Measurements from ENCODE around the gene TMEM100. TPM values are rescaled to one million over a fixed set of nuclear protein-coding genes. Genes with fewer than 3 reads are reported as not detected.

Gene TMEM100
- total RNA-seq, 2 experiments from 2014 or later: not detected

- no peaks in the 10 kb centered on the region for H3K36me3 Mint-ChIP-seq
- no peaks in the 10 kb centered on the region for H3K9me3 Mint-ChIP-seq (ENCODE audit: low read depth)
- no peak for DNase-seq
- H3K27me3 Mint-ChIP-seq: peaks cover 24% of the 10 kb centered on the region
- no peak overlapping the region for H3K4me3 Mint-ChIP-seq
- H3K4me1 Mint-ChIP-seq: no peaks in the 10 kb centered on the region
- no peak overlapping the region for H3K27ac Mint-ChIP-seq
- ATAC-seq: no peak
- CTCF ChIA-PET: interaction anchor here (1.9 kb wide), 1 partner anchor 14 kb away, joined by 4 read pairs; no protein-coding TSS in a partner anchor
Observed at GRCh38 chr17:55704401-55704800, 18.3 kb downstream of the TMEM100 start.

GRCh38 chr17:55702150-55702549, 20.5 kb downstream of the TMEM100 start:
- Mint-ChIP-seq H3K9me3 (ENCODE audit: low read depth) (no peaks in the 10 kb centered on the region), H3K27me3 (peaks cover 29% of the 10 kb centered on the region), H3K4me1 (no peaks in the 10 kb centered on the region), H3K36me3 (no peaks in the 10 kb centered on the region), H3K27ac (no peak overlapping the region), H3K4me3 (no peak overlapping the region)
- DNase-seq (no peak), ATAC-seq (no peak)
- CTCF ChIA-PET: no interaction called here

- Mint-ChIP-seq H3K36me3 (no peaks in the 10 kb centered on the region), H3K27me3 (peaks cover 22% of the 10 kb centered on the region), H3K4me1 (no peaks in the 10 kb centered on the region), H3K9me3 (ENCODE audit: low read depth) (no peaks in the 10 kb centered on the region), H3K4me3 (no peak overlapping the region), H3K27ac (no peak overlapping the region)
- DNase-seq (no peak), ATAC-seq (no peak)
- CTCF ChIA-PET: interaction anchor here (1.3 kb wide), 1 partner anchor 20 kb away, joined by 4 read pairs; no protein-coding TSS in a partner anchor
Observed at GRCh38 chr17:55699181-55699860, 23.3 kb downstream of the TMEM100 start.

- H3K4me3 Mint-ChIP-seq: no peak overlapping the region
- H3K9me3 Mint-ChIP-seq (ENCODE audit: low read depth): no peaks in the 10 kb centered on the region
- DNase-seq: no peak
- no peak overlapping the region for H3K27ac Mint-ChIP-seq
- H3K27me3 Mint-ChIP-seq: peaks cover 16% of the 10 kb centered on the region
- H3K36me3 Mint-ChIP-seq: no peaks in the 10 kb centered on the region
- CTCF ChIA-PET: no interaction called here
- no peaks in the 10 kb centered on the region for H3K4me1 Mint-ChIP-seq
- ATAC-seq: no peak
Observed at GRCh38 chr17:55694286-55694910, 28.3 kb downstream of the TMEM100 start.

- Mint-ChIP-seq H3K27me3 (peaks cover 16% of the 10 kb centered on the region), H3K27ac (no peak overlapping the region), H3K36me3 (no peaks in the 10 kb centered on the region), H3K9me3 (ENCODE audit: low read depth) (no peaks in the 10 kb centered on the region), H3K4me1 (no peaks in the 10 kb centered on the region), H3K4me3 (no peak overlapping the region)
- CTCF ChIA-PET: no interaction called here
- ATAC-seq: no peak
- DNase-seq: no peak
Observed at GRCh38 chr17:55693254-55694216, 29.1 kb downstream of the TMEM100 start.

GRCh38 chr17:55692276-55692675, 30.4 kb downstream of the TMEM100 start:
- Mint-ChIP-seq H3K4me1 (no peaks in the 10 kb centered on the region), H3K27ac (no peak overlapping the region), H3K36me3 (no peaks in the 10 kb centered on the region), H3K9me3 (ENCODE audit: low read depth) (no peaks in the 10 kb centered on the region), H3K27me3 (peaks cover 9% of the 10 kb centered on the region), H3K4me3 (no peak overlapping the region)
- DNase-seq (no peak), ATAC-seq (no peak)
- CTCF ChIA-PET: no interaction called here

GRCh38 chr17:55691666-55692065, 31.0 kb downstream of the TMEM100 start:
- CTCF ChIA-PET: no interaction called here
- Mint-ChIP-seq H3K36me3 (no peaks in the 10 kb centered on the region), H3K27me3 (peaks cover 9% of the 10 kb centered on the region), H3K4me1 (no peaks in the 10 kb centered on the region), H3K27ac (no peak overlapping the region), H3K4me3 (no peak overlapping the region), H3K9me3 (ENCODE audit: low read depth) (no peaks in the 10 kb centered on the region)
- ATAC-seq (no peak), DNase-seq (no peak)

GRCh38 chr17:55690105-55690508, 32.6 kb downstream of the TMEM100 start:
- Mint-ChIP-seq H3K36me3 (no peaks in the 10 kb centered on the region), H3K27ac (no peak overlapping the region), H3K9me3 (ENCODE audit: low read depth) (no peaks in the 10 kb centered on the region), H3K27me3 (peaks cover 7% of the 10 kb centered on the region), H3K4me1 (no peaks in the 10 kb centered on the region), H3K4me3 (no peak overlapping the region)
- DNase-seq (no peak), ATAC-seq (no peak)
- CTCF ChIA-PET: no interaction called here

GRCh38 chr17:55689672-55690071, 33.0 kb downstream of the TMEM100 start:
- ATAC-seq (no peak), DNase-seq (no peak)
- Mint-ChIP-seq H3K4me3 (no peak overlapping the region), H3K36me3 (no peaks in the 10 kb centered on the region), H3K9me3 (ENCODE audit: low read depth) (no peaks in the 10 kb centered on the region), H3K27me3 (peaks cover 7% of the 10 kb centered on the region), H3K4me1 (no peaks in the 10 kb centered on the region), H3K27ac (no peak overlapping the region)
- CTCF ChIA-PET: no interaction called here

GRCh38 chr17:55688057-55688456, 34.6 kb downstream of the TMEM100 start:
- Mint-ChIP-seq H3K27ac (no peak overlapping the region), H3K36me3 (no peaks in the 10 kb centered on the region)

GRCh38 chr17:55687037-55687436, 35.6 kb downstream of the TMEM100 start:
- Mint-ChIP-seq H3K27ac (no peak overlapping the region), H3K9me3 (ENCODE audit: low read depth) (no peaks in the 10 kb centered on the region), H3K4me1 (no peaks in the 10 kb centered on the region), H3K4me3 (no peak overlapping the region), H3K27me3 (peaks cover 7% of the 10 kb centered on the region), H3K36me3 (no peaks in the 10 kb centered on the region)
- CTCF ChIA-PET: no interaction called here
- no peak for DNase-seq
- ATAC-seq: no peak

More at GRCh38 chr17:55688057-55688456, 34.6 kb downstream of the TMEM100 start:
- ATAC-seq (no peak), DNase-seq (no peak)
- Mint-ChIP-seq H3K9me3 (ENCODE audit: low read depth) (no peaks in the 10 kb centered on the region), H3K4me3 (no peak overlapping the region), H3K27me3 (peaks cover 7% of the 10 kb centered on the region), H3K4me1 (no peaks in the 10 kb centered on the region)
- CTCF ChIA-PET: no interaction called here

- CTCF ChIA-PET: no interaction called here
- no peak for ATAC-seq
- Mint-ChIP-seq H3K4me3 (no peak overlapping the region), H3K27ac (no peak overlapping the region), H3K9me3 (ENCODE audit: low read depth) (no peaks in the 10 kb centered on the region), H3K27me3 (peaks cover 10% of the 10 kb centered on the region), H3K4me1 (no peaks in the 10 kb centered on the region), H3K36me3 (no peaks in the 10 kb centered on the region)
- no peak for DNase-seq
Observed at GRCh38 chr17:55683550-55684315, 38.9 kb downstream of the TMEM100 start.

GRCh38 chr17:55681342-55681700, 41.3 kb downstream of the TMEM100 start:
- no peak overlapping the region for H3K27ac Mint-ChIP-seq
- CTCF ChIA-PET: no interaction called here
- H3K27me3 Mint-ChIP-seq: peaks cover 16% of the 10 kb centered on the region
- no peaks in the 10 kb centered on the region for H3K36me3 Mint-ChIP-seq
- H3K4me3 Mint-ChIP-seq: no peak overlapping the region
- ATAC-seq (no peak), DNase-seq (no peak)
- no peaks in the 10 kb centered on the region for H3K9me3 Mint-ChIP-seq (ENCODE audit: low read depth)
- no peaks in the 10 kb centered on the region for H3K4me1 Mint-ChIP-seq

Data from activated CD8-positive, alpha-beta memory T cell treated with anti-CD3 and anti-CD28 coated beads, Interleukin-2, amount 10 ng/mL, durations not matched to agents 7 days and 5 days (primary cell).